Left lung (tissue), 10 donors: ENCODE results near the gene ADGRF3. TPM values are rescaled to one million over a fixed set of nuclear protein-coding genes. Genes with fewer than 3 reads are reported as not detected.

Experiments
- ATAC-seq: fragments of 200-7000 bp; cut with Tn5 transposase; one replicate; pipeline ENCODE4 v1.9.1; 2020; ENCODE audit warnings: moderate library complexity
- DNase-seq, 4 donors: peaks; one replicate each; pipeline ENCODE4 v3.0.0-alpha.2; 2013 to 2020
- H3K27ac ChIP-seq, 2 donors: fragments of 200-600 bp; sonication (generic) in 1 of 2; one replicate each; pipeline versions ENCODE4 v1.5.0 to v1.8.0; 2020 to 2021
- H3K27me3 ChIP-seq, 2 donors: fragments of 200-600 bp; sonication (generic) in 1 of 2; one replicate each; pipeline versions ENCODE4 v1.5.0 to v1.8.0; 2020 to 2021
- H3K36me3 ChIP-seq, 2 donors: fragments of 200-600 bp; sonication (generic) in 1 of 2; one replicate each; pipeline versions ENCODE4 v1.5.0 to v1.8.0; 2020 to 2021
- H3K4me1 ChIP-seq, 2 donors: fragments of 200-600 bp; one replicate each; pipeline ENCODE4 v1.8.0; 2021
- H3K4me3 ChIP-seq, 2 donors: fragments of 200-600 bp; sonication (generic) in 1 of 2; one replicate each; pipeline versions ENCODE4 v1.5.0 to v1.8.0; 2020 to 2021; ENCODE audit warnings: mild to moderate bottlenecking in 1 of 2
- H3K9me3 ChIP-seq, 2 donors: fragments of 200-600 bp; sonication (generic) in 1 of 2; one replicate each; pipeline versions ENCODE4 v1.5.0 to v1.8.0; 2020 to 2021
- intact Hi-C, 2 donors: fragments of 100-400 bp; cut with DNase I; formaldehyde crosslinking; loops; one replicate each; pipeline versions ENCODE4 v1.11.2 to v1.14.2; 2022
- polyA plus RNA-seq, 6 donors: library from polyadenylated mRNA; unstranded; fragments of 120-200 nt; gene quantifications; one replicate each; pipeline ENCODE4 v1.2.1, GENCODE V29; 2013; ENCODE audit not compliant: insufficient read length in 6 of 6
- total RNA-seq, 2 donors: library from RNA; stranded (reverse); fragmentation: NEBNext Ultra II Directional; extraction: Animal tissue kit (Norgen Biotek cat#: 25700); gene quantifications; one replicate each; pipeline ENCODE4 v1.2.1, GENCODE V29; 2021
- TF ChIP-seq, protein P1 (sequence below), 2 donors: fragments of 200-600 bp; sonication (generic) in 1 of 2; IDR thresholded peaks; one replicate each; pipeline versions ENCODE4 v1.5.0 to v1.8.0; 2021; ENCODE audit warnings: antibody characterized with exemption in 2 of 2
- donor health status: DM: no; HTN: yes; CAD: no.
- donor health status: DM: no; HTN: no; CAD: no.

ADGRF3 gene
- total and polyA plus RNA-seq, 8 donors, result 0.08 to 2.3 (median 1.5) TPM

DNA sequence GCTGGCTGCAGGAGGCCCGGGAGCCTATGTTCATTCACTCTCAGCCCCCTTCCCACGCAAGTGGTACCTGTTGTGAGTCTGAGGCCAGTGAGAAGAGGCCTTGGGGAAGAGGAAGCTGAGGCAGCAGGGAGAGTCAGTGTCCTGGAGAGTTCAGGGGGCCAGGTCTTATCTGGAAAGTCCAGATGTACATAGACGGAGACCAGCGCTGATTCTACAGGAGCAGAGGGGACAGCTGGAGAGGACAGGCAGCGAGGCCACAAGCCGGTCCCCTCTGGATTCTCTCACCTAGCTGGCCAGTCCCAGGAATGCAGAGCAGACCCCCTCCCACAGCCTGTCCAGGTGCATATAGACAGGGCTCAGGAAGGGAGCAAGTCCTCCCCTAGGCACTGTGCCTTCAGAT lies 29.7 kb downstream of the ADGRF3 start:
- TF ChIP-seq, protein P1, sequence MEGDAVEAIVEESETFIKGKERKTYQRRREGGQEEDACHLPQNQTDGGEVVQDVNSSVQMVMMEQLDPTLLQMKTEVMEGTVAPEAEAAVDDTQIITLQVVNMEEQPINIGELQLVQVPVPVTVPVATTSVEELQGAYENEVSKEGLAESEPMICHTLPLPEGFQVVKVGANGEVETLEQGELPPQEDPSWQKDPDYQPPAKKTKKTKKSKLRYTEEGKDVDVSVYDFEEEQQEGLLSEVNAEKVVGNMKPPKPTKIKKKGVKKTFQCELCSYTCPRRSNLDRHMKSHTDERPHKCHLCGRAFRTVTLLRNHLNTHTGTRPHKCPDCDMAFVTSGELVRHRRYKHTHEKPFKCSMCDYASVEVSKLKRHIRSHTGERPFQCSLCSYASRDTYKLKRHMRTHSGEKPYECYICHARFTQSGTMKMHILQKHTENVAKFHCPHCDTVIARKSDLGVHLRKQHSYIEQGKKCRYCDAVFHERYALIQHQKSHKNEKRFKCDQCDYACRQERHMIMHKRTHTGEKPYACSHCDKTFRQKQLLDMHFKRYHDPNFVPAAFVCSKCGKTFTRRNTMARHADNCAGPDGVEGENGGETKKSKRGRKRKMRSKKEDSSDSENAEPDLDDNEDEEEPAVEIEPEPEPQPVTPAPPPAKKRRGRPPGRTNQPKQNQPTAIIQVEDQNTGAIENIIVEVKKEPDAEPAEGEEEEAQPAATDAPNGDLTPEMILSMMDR (IDR thresholded peaks at IDR 0.05), result no peak
- Histone ChIP-seq H3K36me3 (no peaks in the 10 kb centered on the region), H3K4me1 (no peaks in the 10 kb centered on the region), H3K27me3 (no peaks in the 10 kb centered on the region), H3K27ac (no peak overlapping the region), H3K9me3 (no peaks in the 10 kb centered on the region), H3K4me3 (no peak overlapping the region)
- intact Hi-C loops, result no loop called here
- DNase-seq (no peak), ATAC-seq (no peak)

DNA sequence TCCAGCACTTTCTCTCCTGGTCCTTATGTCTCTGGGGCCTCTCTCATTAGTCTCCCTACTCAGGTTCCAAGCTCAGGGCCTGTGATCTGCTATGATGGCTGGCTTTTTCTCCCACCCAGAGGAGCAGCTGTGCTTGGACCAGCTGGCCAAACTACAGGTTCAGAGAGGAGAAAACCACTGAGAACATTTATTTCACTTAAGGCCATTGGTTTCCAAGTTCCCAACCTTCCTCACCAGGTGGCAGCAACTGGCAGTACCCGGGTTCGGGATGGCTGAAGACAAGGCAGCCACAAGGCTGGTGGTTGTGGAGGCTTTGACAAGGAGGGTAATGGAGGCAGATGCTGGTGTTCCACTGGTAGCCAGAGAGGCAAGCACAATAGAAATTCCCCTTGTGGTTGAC lies 30.5 kb downstream of the ADGRF3 start:
- H3K27me3 ChIP-seq, result no peaks in the 10 kb centered on the region
- no peak overlapping the region for H3K4me3 ChIP-seq
- ATAC-seq, result no peak
- intact Hi-C loops, result no loop called here
- no peak for DNase-seq
- no peaks in the 10 kb centered on the region for H3K9me3 ChIP-seq
- no peak overlapping the region for H3K27ac ChIP-seq
- no peaks in the 10 kb centered on the region for H3K4me1 ChIP-seq
- H3K36me3 ChIP-seq, result no peaks in the 10 kb centered on the region
- TF ChIP-seq, protein P1 (IDR thresholded peaks at IDR 0.05), result no peak

GRCh38 chr2:26314243-26314642 lies 32.3 kb downstream of the ADGRF3 start:
- intact Hi-C loops, result no loop called here
- H3K4me1 ChIP-seq, result no peaks in the 10 kb centered on the region
- H3K36me3 ChIP-seq, result peaks cover 0 to 3% of the 10 kb centered on the region in 2 donors
- ATAC-seq (no peak), DNase-seq (no peak)
- no peak overlapping the region for H3K27ac ChIP-seq
- no peaks in the 10 kb centered on the region for H3K27me3 ChIP-seq
- no peaks in the 10 kb centered on the region for H3K9me3 ChIP-seq
- no peak overlapping the region for H3K4me3 ChIP-seq
- TF ChIP-seq, protein P1 (IDR thresholded peaks at IDR 0.05), result no peak

DNA sequence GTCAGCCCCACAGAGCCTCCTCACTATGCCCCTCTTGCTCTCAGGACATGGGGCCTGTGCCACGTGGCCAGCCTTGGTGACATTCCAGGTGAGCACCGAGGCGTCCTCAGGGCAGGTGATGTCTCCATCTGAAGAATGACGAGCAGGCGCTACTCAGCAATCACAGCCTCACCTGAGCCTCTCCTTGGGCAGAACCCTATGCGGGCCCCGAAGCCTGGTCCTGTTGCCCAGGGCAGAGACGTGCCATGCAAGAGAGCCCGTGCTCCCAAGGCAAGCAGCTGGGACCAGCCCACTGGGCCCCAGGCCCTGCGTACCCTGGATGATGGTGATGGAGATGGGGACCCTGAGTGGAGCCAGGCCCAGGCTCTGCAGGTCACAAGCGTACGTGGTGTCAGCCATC lies 33.1 kb downstream of the ADGRF3 start:
- Histone ChIP-seq H3K27me3 (no peaks in the 10 kb centered on the region), H3K27ac (no peak overlapping the region), H3K9me3 (no peaks in the 10 kb centered on the region), H3K4me3 (no peak overlapping the region), H3K4me1 (no peaks in the 10 kb centered on the region), H3K36me3 (peaks cover 0 to 3% of the 10 kb centered on the region in 2 donors)
- ATAC-seq (no peak), DNase-seq (no peak)
- intact Hi-C loops, result no loop called here
- TF ChIP-seq, protein P1 (IDR thresholded peaks at IDR 0.05), result no peak

GRCh38 chr2:26312471-26312870 lies 34.1 kb downstream of the ADGRF3 start:
- DNase-seq (no peak), ATAC-seq (no peak)
- intact Hi-C loops, result no loop called here
- TF ChIP-seq, protein P1 (IDR thresholded peaks at IDR 0.05), result no peak
- H3K4me1 ChIP-seq, result no peaks in the 10 kb centered on the region
- H3K27me3 ChIP-seq, result no peaks in the 10 kb centered on the region
- H3K9me3 ChIP-seq, result no peaks in the 10 kb centered on the region
- H3K36me3 ChIP-seq, result peaks cover 0 to 3% of the 10 kb centered on the region in 2 donors
- no peak overlapping the region for H3K4me3 ChIP-seq
- H3K27ac ChIP-seq, result no peak overlapping the region
